SU-DHL-6 (cell line): ENCODE results near the gene CAV1.

Experiments
- H2AFZ ChIP-seq: fragments of 200-600 bp; sonication (generic); 2 replicates; pipeline ENCODE4 v1.6.1; 2014; ENCODE audit warnings: low read depth, mild to moderate bottlenecking, moderate library complexity, mixed read lengths, antibody characterized with exemption, low read length; ENCODE audit not compliant: severe bottlenecking
- H3F3A ChIP-seq: fragments of 200-600 bp; shearing (Covaris generic); 2 replicates; pipeline ENCODE4 v1.6.0; 2016; ENCODE audit warnings: antibody characterized with exemption, mild to moderate bottlenecking; ENCODE audit not compliant: insufficient read depth
- H3K27ac ChIP-seq: fragments of 200-600 bp; sonication (generic); 2 replicates; pipeline ENCODE4 v1.5.1; 2016; ENCODE audit warnings: low read depth, mild to moderate bottlenecking, low read length, moderate library complexity, mixed read lengths
- H3K27me3 ChIP-seq: fragments of 200-600 bp; sonication (generic), shearing (Covaris generic); 2 replicates; pipeline ENCODE4 v1.6.0; 2014; ENCODE audit warnings: mild to moderate bottlenecking, low read length
- H3K36me3 ChIP-seq: fragments of 200-600 bp; sonication (generic); 2 replicates; pipeline ENCODE4 v1.6.1; 2014; ENCODE audit warnings: mild to moderate bottlenecking, low read length, mixed read lengths
- H3K4me2 ChIP-seq: fragments of 300-600, 200-600 bp; shearing (Covaris generic), sonication (generic); 2 replicates; pipeline ENCODE4 v1.6.0; 2014; ENCODE audit warnings: low read length, low read depth, mild to moderate bottlenecking; ENCODE audit not compliant: poor library complexity, severe bottlenecking
- H3K4me3 ChIP-seq: fragments of 200-600 bp; sonication (generic); 2 replicates; pipeline ENCODE4 v1.5.1; 2014; ENCODE audit warnings: antibody characterized with exemption, low read length, mild to moderate bottlenecking, mixed read lengths; ENCODE audit not compliant: insufficient read depth, poor library complexity, severe bottlenecking
- H3K79me2 ChIP-seq: fragments of 200-600 bp; sonication (generic); 2 replicates; pipeline ENCODE4 v1.6.1; 2014; ENCODE audit warnings: mild to moderate bottlenecking, low read length, moderate library complexity; ENCODE audit not compliant: insufficient read depth
- H3K9ac ChIP-seq: fragments of 200-600 bp; sonication (generic); 2 replicates; pipeline ENCODE4 v1.7.0; 2014; ENCODE audit warnings: mild to moderate bottlenecking, low read length
- H3K9me2 ChIP-seq: fragments of 200-600 bp; sonication (generic); replicated peaks from 2 replicates; pipeline ENCODE4 v1.6.1; 2014; ENCODE audit warnings: low read length; ENCODE audit not compliant: insufficient read depth
- H3K9me3 ChIP-seq: fragments of 200-600 bp; sonication (generic); 2 replicates; pipeline ENCODE4 v1.6.1; 2014; ENCODE audit warnings: low read length, mixed read lengths; ENCODE audit not compliant: insufficient read depth
- H4K20me1 ChIP-seq: fragments of 200-600 bp; sonication (generic); 2 replicates; pipeline ENCODE4 v1.6.1; 2014; ENCODE audit warnings: low read depth, mild to moderate bottlenecking, antibody characterized with exemption, low read length, moderate library complexity, mixed read lengths
- EZH2phosphoT487 ChIP-seq: fragments of 200-600 bp; sonication (generic), shearing (Covaris generic); conservative IDR thresholded peaks from 2 replicates; pipeline ENCODE4 v1.6.1; 2018; ENCODE audit warnings: mild to moderate bottlenecking, antibody characterized with exemption, low read length, moderate library complexity, mixed read lengths
- TF ChIP-seq, protein P1 (sequence below): fragments of 200-600 bp; sonication (generic); IDR thresholded peaks from one replicate; pipeline ENCODE4 v1.5.1; 2017; ENCODE audit warnings: antibody characterized with exemption, mild to moderate bottlenecking, low read length, moderate library complexity; ENCODE audit not compliant: insufficient read depth, poor library complexity, severe bottlenecking

Gene CAV1

DNA sequence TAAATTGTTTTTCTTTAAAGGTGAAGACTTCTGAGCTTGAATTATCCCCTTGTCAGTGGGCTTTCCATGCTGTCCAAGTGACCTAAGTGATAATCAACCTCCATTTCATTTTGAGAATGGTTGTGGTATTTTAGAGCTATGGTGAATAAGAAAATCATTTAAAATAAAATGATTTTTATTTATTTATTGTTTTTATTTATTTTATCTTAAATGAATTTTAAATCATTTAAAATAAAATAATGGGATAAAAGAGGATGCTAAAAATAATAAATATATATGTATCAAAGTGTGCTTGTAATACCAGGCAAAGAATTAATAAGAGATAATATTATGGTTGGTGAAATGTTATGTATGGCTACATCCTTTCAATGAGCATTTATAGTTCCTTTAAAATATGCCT, 24.5 kb downstream of the CAV1 start:
- Histone ChIP-seq H3K9me2 (no peaks in the 10 kb centered on the region), H3K27ac (no peak overlapping the region), H3F3A (no peaks in the 10 kb centered on the region), H2AFZ (no peak overlapping the region), H3K27me3 (no peaks in the 10 kb centered on the region), H4K20me1 (no peaks in the 10 kb centered on the region), H3K36me3 (no peaks in the 10 kb centered on the region), H3K79me2 (no peaks in the 10 kb centered on the region), H3K4me3 (no peak overlapping the region), H3K4me2 (no peak overlapping the region), H3K9ac (no peak overlapping the region), H3K9me3 (no peaks in the 10 kb centered on the region)
- TF ChIP-seq, protein P1, sequence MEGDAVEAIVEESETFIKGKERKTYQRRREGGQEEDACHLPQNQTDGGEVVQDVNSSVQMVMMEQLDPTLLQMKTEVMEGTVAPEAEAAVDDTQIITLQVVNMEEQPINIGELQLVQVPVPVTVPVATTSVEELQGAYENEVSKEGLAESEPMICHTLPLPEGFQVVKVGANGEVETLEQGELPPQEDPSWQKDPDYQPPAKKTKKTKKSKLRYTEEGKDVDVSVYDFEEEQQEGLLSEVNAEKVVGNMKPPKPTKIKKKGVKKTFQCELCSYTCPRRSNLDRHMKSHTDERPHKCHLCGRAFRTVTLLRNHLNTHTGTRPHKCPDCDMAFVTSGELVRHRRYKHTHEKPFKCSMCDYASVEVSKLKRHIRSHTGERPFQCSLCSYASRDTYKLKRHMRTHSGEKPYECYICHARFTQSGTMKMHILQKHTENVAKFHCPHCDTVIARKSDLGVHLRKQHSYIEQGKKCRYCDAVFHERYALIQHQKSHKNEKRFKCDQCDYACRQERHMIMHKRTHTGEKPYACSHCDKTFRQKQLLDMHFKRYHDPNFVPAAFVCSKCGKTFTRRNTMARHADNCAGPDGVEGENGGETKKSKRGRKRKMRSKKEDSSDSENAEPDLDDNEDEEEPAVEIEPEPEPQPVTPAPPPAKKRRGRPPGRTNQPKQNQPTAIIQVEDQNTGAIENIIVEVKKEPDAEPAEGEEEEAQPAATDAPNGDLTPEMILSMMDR = no peak
- TF ChIP-seq EZH2phosphoT487 = no peak

DNA sequence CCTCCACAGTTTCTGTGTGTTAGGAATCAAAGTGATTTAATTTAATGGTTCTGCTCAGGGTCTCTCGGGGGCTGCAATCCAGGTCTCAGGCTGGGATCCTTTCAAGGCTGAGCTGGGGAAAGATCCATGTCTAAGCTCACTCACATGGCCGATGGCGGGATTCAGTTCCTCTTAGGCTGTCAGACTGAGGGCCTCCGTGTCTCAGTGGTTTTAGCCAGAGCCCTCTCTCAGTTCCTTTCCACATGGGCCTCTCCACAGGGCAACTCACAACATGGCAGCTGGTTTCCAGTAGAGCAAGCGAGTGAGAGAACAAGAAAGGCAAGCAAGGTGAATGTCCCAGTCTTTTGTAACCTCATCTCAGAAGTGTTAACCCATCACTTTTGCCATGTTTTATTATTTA, 26.9 kb downstream of the CAV1 start:
- Histone ChIP-seq H3K9me3 (no peaks in the 10 kb centered on the region), H3K79me2 (no peaks in the 10 kb centered on the region)

DNA sequence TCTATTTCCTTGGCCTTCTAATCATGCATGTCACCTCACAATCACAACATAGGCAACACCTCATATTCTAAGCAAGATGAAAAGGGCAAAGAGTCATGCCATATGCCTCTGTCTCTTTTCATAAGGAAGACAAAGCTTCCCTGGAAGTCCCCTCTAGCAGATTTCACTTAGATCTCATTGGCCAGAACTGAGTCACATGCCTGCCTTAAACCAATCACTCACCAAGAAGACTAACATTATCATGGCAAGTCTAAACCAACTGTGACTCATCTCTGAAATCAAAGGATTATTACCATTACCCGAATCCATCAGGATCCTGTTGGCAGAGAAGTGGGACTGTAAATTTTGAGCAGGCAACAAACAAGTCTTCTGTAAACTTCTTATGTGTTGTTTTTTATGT, 27.8 kb downstream of the CAV1 start:
- no peaks in the 10 kb centered on the region for H3K36me3 ChIP-seq
- H3K79me2 ChIP-seq = no peaks in the 10 kb centered on the region
- TF ChIP-seq, protein P1 = no peak
- TF ChIP-seq EZH2phosphoT487 = no peak

More for the DNA sequence above, 26.9 kb downstream of the CAV1 start:
- no peak overlapping the region for H3K9ac ChIP-seq
- no peaks in the 10 kb centered on the region for H4K20me1 ChIP-seq
- no peak overlapping the region for H3K27ac ChIP-seq
- no peak overlapping the region for H2AFZ ChIP-seq
- H3K27me3 ChIP-seq = no peaks in the 10 kb centered on the region
- no peak overlapping the region for H3K4me3 ChIP-seq
- H3F3A ChIP-seq = no peaks in the 10 kb centered on the region
- no peak for TF ChIP-seq EZH2phosphoT487
- TF ChIP-seq, protein P1 = no peak
- no peaks in the 10 kb centered on the region for H3K36me3 ChIP-seq
- no peak overlapping the region for H3K4me2 ChIP-seq
- no peaks in the 10 kb centered on the region for H3K9me2 ChIP-seq

More for the DNA sequence above, 27.8 kb downstream of the CAV1 start:
- H3K9ac ChIP-seq = no peak overlapping the region
- H3K4me2 ChIP-seq = no peak overlapping the region
- H3K27ac ChIP-seq = no peak overlapping the region
- H3K27me3 ChIP-seq = no peaks in the 10 kb centered on the region
- no peaks in the 10 kb centered on the region for H4K20me1 ChIP-seq
- H3F3A ChIP-seq = no peaks in the 10 kb centered on the region
- H2AFZ ChIP-seq = no peak overlapping the region
- no peak overlapping the region for H3K4me3 ChIP-seq
- H3K9me2 ChIP-seq = no peaks in the 10 kb centered on the region
- H3K9me3 ChIP-seq = no peaks in the 10 kb centered on the region
